Measurements from ENCODE around the gene CLMN.

DNA sequence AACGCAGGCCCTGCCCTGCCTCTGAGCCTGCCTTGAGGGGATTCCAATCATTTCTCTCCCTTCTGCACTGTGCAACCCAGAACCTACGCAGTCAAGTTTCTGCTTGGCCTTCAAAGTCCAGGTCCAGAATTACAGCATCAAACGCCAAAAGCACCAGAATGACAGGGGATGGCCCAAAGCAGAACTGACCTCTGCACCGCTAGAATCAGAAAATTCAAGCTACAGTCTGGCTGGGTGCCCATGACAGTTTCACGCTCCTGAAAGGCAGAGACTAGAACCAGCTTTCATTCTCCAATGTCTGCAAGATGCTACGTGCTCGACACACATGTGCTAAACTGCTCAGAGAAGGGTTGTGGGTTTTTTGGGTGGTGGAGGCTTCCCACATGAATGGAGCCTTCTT, 4.1 kb downstream of the CLMN start:
- TF ChIP-seq, protein P1, sequence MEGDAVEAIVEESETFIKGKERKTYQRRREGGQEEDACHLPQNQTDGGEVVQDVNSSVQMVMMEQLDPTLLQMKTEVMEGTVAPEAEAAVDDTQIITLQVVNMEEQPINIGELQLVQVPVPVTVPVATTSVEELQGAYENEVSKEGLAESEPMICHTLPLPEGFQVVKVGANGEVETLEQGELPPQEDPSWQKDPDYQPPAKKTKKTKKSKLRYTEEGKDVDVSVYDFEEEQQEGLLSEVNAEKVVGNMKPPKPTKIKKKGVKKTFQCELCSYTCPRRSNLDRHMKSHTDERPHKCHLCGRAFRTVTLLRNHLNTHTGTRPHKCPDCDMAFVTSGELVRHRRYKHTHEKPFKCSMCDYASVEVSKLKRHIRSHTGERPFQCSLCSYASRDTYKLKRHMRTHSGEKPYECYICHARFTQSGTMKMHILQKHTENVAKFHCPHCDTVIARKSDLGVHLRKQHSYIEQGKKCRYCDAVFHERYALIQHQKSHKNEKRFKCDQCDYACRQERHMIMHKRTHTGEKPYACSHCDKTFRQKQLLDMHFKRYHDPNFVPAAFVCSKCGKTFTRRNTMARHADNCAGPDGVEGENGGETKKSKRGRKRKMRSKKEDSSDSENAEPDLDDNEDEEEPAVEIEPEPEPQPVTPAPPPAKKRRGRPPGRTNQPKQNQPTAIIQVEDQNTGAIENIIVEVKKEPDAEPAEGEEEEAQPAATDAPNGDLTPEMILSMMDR (IDR thresholded peaks at IDR 0.05), result no peak
- TF ChIP-seq POLR2A (IDR thresholded peaks at IDR 0.05), result no peak
